Liver (tissue), 9 donors: ENCODE results near the gene KIAA1614. TPM values are rescaled to one million over a fixed set of nuclear protein-coding genes. Genes with fewer than 3 reads are reported as not detected.

Source experiments
- DNase-seq: peaks from one replicate; pipeline ENCODE4 v3.0.0-alpha.2; 2017; ENCODE audit warnings: low spot score
- H3K27ac ChIP-seq, 2 donors: one replicate each; pipeline ENCODE4 v1.7.0; 2013; ENCODE audit warnings: inconsistent platforms in 2 of 2, low read length in 2 of 2, control low read depth in 1 of 2, low read depth in 1 of 2, mild to moderate bottlenecking in 1 of 2
- H3K27me3 ChIP-seq, 4 donors: one replicate each; pipeline versions ENCODE4 v1.6.1 to v1.7.0; 2013; ENCODE audit warnings: low read length in 3 of 4, inconsistent platforms in 1 of 4, mild to moderate bottlenecking in 1 of 4, moderate library complexity in 1 of 4; ENCODE audit not compliant: control insufficient read depth in 4 of 4, insufficient read depth in 4 of 4
- H3K36me3 ChIP-seq, 4 donors: one replicate each; pipeline versions ENCODE4 v1.6.1 to v1.7.0; 2013; ENCODE audit warnings: low read length in 3 of 4, mild to moderate bottlenecking in 3 of 4, low read depth in 1 of 4, moderate library complexity in 1 of 4; ENCODE audit not compliant: control insufficient read depth in 4 of 4, insufficient read depth in 3 of 4
- H3K4me1 ChIP-seq, 4 donors: one replicate each; pipeline versions ENCODE4 v1.6.1 to v1.7.0; 2013; ENCODE audit warnings: low read length in 3 of 4, mild to moderate bottlenecking in 3 of 4, moderate library complexity in 1 of 4; ENCODE audit not compliant: control insufficient read depth in 4 of 4, insufficient read depth in 4 of 4
- H3K4me3 ChIP-seq, 3 donors: one replicate each; pipeline versions ENCODE4 v1.6.1 to v1.7.0; 2013; ENCODE audit warnings: low read length in 3 of 3, control low read depth in 1 of 3, low read depth in 1 of 3, mild to moderate bottlenecking in 1 of 3
- H3K9ac ChIP-seq, 2 donors: one replicate each; pipeline ENCODE4 v1.7.0; 2013; ENCODE audit warnings: low read length in 2 of 2, mild to moderate bottlenecking in 2 of 2, moderate library complexity in 2 of 2, control low read depth in 1 of 2, low read depth in 1 of 2
- H3K9me3 ChIP-seq, 4 donors: one replicate each; pipeline versions ENCODE4 v1.6.1 to v1.7.0; 2013; ENCODE audit warnings: low read length in 3 of 4; ENCODE audit not compliant: control insufficient read depth in 4 of 4
- ATF3 ChIP-seq: IDR thresholded peaks from 2 replicates; pipeline ENCODE4 v1.6.1; 2016; ENCODE audit warnings: antibody characterized with exemption
- EGR1 ChIP-seq, 2 donors: IDR thresholded peaks; 2 replicates each; pipeline ENCODE4 v1.6.1; 2016 to 2018; ENCODE audit warnings: antibody characterized with exemption in 2 of 2, low read depth in 2 of 2
- FOXA1 ChIP-seq: IDR thresholded peaks from 2 replicates; pipeline ENCODE4 v1.6.1; 2016; ENCODE audit warnings: antibody characterized with exemption
- GABPA ChIP-seq, 2 donors: IDR thresholded peaks in 1 of 2; conservative IDR thresholded peaks in 1 of 2; 2 replicates each; pipeline ENCODE4 v1.6.1; 2016; ENCODE audit warnings: antibody characterized with exemption in 2 of 2, mild to moderate bottlenecking in 1 of 2, moderate library complexity in 1 of 2
- HNF4G ChIP-seq: IDR thresholded peaks from 2 replicates; pipeline ENCODE4 v1.6.1; 2016; ENCODE audit warnings: antibody characterized with exemption
- JUND ChIP-seq, 2 donors: IDR thresholded peaks; 2 replicates each; pipeline ENCODE4 v1.6.1; 2016; ENCODE audit warnings: antibody characterized with exemption in 2 of 2
- MAX ChIP-seq: IDR thresholded peaks from 2 replicates; pipeline ENCODE4 v1.6.1; 2016; ENCODE audit warnings: antibody characterized with exemption
- NR2F2 ChIP-seq: IDR thresholded peaks from 2 replicates; pipeline ENCODE4 v1.6.1; 2016; ENCODE audit warnings: antibody characterized with exemption
- RAD21 ChIP-seq, 2 donors: IDR thresholded peaks; 2 replicates each; pipeline ENCODE4 v1.6.1; 2016; ENCODE audit warnings: antibody characterized with exemption in 2 of 2, mild to moderate bottlenecking in 2 of 2
- REST ChIP-seq: IDR thresholded peaks from 2 replicates; pipeline ENCODE4 v1.6.1; 2016; ENCODE audit warnings: antibody characterized with exemption, mild to moderate bottlenecking
- RXRA ChIP-seq, 2 donors: IDR thresholded peaks; 2 replicates each; pipeline ENCODE4 v1.6.1; 2017 to 2018; ENCODE audit warnings: antibody characterized with exemption in 2 of 2, mild to moderate bottlenecking in 1 of 2
- SP1 ChIP-seq: IDR thresholded peaks from 2 replicates; pipeline ENCODE4 v1.6.1; 2018; ENCODE audit warnings: antibody characterized with exemption, mild to moderate bottlenecking
- YY1 ChIP-seq: IDR thresholded peaks from 2 replicates; pipeline ENCODE4 v1.6.1; 2016; ENCODE audit warnings: antibody characterized with exemption, mild to moderate bottlenecking
- WGBS: extraction: QIAGEN DNeasy Blood & Tissue Kit; methylation state at CpG from one replicate; pipeline ENCODE4 v1.1.7; 2013; 5-methylcytosine and 5-hydroxymethylcytosine counted together
- polyA plus RNA-seq, 2 donors: library from polyadenylated mRNA; stranded (reverse) in 1 of 2; unstranded in 1 of 2; fragments of 200-250 nt in 1 of 2; fragments of >200 nt in 1 of 2; fragmentation: Nextera tagmentation in 1 of 2; extraction: Ambion mirVana in 1 of 2; gene quantifications; one replicate each; pipeline versions ENCODE4 v1.2.1 to v1.2.3, GENCODE V29; 2013 to 2015
- total RNA-seq, 2 donors: library from RNA; depleted of rRNA; stranded (reverse); fragments of >200 nt; gene quantifications; one replicate each; pipeline ENCODE4 v1.2.3, GENCODE V29; 2014
- TF ChIP-seq, protein P1 (sequence below): IDR thresholded peaks from 2 replicates; pipeline ENCODE4 v1.6.1; 2016; ENCODE audit warnings: antibody characterized with exemption
- donor health status: healthy.
- donor health status: healthy.
- donor health status: healthy.
- donor health status: healthy.
- donor health status: healthy.

The KIAA1614 gene
- total and polyA plus RNA-seq, 4 donors: 0.21 to 1.1 (median 0.40) TPM

- WGBS: 94% methylated on average over 2 of the region's 2 CpGs
- TF ChIP-seq, protein P1, sequence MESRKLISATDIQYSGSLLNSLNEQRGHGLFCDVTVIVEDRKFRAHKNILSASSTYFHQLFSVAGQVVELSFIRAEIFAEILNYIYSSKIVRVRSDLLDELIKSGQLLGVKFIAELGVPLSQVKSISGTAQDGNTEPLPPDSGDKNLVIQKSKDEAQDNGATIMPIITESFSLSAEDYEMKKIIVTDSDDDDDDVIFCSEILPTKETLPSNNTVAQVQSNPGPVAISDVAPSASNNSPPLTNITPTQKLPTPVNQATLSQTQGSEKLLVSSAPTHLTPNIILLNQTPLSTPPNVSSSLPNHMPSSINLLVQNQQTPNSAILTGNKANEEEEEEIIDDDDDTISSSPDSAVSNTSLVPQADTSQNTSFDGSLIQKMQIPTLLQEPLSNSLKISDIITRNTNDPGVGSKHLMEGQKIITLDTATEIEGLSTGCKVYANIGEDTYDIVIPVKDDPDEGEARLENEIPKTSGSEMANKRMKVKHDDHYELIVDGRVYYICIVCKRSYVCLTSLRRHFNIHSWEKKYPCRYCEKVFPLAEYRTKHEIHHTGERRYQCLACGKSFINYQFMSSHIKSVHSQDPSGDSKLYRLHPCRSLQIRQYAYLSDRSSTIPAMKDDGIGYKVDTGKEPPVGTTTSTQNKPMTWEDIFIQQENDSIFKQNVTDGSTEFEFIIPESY: no peak
- no peak for TF ChIP-seq RXRA (IDR thresholded peaks at IDR 0.05)
- no peak for TF ChIP-seq SP1
- no peak for TF ChIP-seq REST
- no peak for TF ChIP-seq GABPA (IDR thresholded peaks at IDR 0.05 in 1 of 2, conservative IDR thresholded peaks at IDR 0.05 in 1 of 2)
- TF ChIP-seq NR2F2: no peak
- H3K4me3 ChIP-seq: no peak overlapping the region
Measured at GRCh38 chr1:180886338-180886737, 26.4 kb upstream of the KIAA1614 start.

GRCh38 chr1:180887841-180888240 is 24.9 kb upstream of the KIAA1614 start:
- Histone ChIP-seq H3K4me3 (no peak overlapping the region), H3K36me3 (no peaks in the 10 kb centered on the region), H3K9ac (no peak overlapping the region), H3K4me1 (peaks cover 0 to 2% (median 0%) of the 10 kb centered on the region in 4 donors), H3K27me3 (no peaks in the 10 kb centered on the region), H3K27ac (no peak overlapping the region), H3K9me3 (no peaks in the 10 kb centered on the region)
- TF ChIP-seq JUND (IDR thresholded peaks at IDR 0.05) (no peak), HNF4G (no peak), MAX (no peak), YY1 (no peak), RAD21 (IDR thresholded peaks at IDR 0.05) (no peak), GABPA (IDR thresholded peaks at IDR 0.05 in 1 of 2, conservative IDR thresholded peaks at IDR 0.05 in 1 of 2) (no peak), EGR1 (IDR thresholded peaks at IDR 0.05; ENCODE audit: low read depth in 2 of 2) (no peak), ATF3 (no peak), FOXA1 (no peak), NR2F2 (no peak), REST (no peak)
- no peak for DNase-seq
- WGBS: 97% methylated on average over 7 of the region's 7 CpGs

More at GRCh38 chr1:180886338-180886737, 26.4 kb upstream of the KIAA1614 start:
- Histone ChIP-seq H3K9me3 (no peaks in the 10 kb centered on the region), H3K9ac (no peak overlapping the region), H3K36me3 (no peaks in the 10 kb centered on the region), H3K27ac (no peak overlapping the region), H3K27me3 (no peaks in the 10 kb centered on the region), H3K4me1 (peaks cover 0 to 2% (median 0%) of the 10 kb centered on the region in 4 donors)
- no peak for DNase-seq
